Epithelial cell of esophagus (primary cell): Measurements from ENCODE around the gene FBXL7.

Source experiments
- DNase-seq: peaks from one replicate; pipeline ENCODE4 v3.0.0; 2010; ENCODE audit warnings: low read depth
- H3K4me3 ChIP-seq: 2 replicates; pipeline ENCODE4 v1.5.1; 2011; ENCODE audit warnings: mild to moderate bottlenecking, low read length, control low read depth
- TF ChIP-seq, protein P1 (sequence below): IDR thresholded peaks from 2 replicates; pipeline ENCODE4 v1.5.1; 2011; ENCODE audit warnings: low read depth, mild to moderate bottlenecking, low read length, control low read depth, inconsistent platforms; ENCODE audit not compliant: insufficient read depth; ENCODE audit errors: missing control alignments

Gene FBXL7

DNA sequence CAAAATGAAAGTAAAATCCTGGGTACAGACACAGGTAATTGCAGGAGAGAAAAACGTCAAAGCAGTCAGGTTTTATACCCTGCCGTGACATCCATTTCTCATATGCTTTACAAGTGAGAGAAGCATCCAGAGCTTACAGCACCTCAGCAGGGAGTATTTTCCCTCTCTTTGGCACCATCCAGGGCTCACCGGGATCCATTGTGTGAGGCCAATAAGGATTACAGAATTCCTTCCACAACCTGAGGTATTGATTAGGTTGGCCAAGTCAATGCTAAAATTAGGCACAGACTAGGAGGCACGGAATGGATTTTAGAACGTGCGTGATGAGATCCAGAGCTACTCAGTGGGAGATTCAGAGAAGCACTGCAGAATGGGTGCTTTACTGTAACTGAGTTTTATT lies 296.6 kb downstream of the FBXL7 start:
- H3K4me3 ChIP-seq = no peak overlapping the region
- DNase-seq = no peak
- TF ChIP-seq, protein P1, sequence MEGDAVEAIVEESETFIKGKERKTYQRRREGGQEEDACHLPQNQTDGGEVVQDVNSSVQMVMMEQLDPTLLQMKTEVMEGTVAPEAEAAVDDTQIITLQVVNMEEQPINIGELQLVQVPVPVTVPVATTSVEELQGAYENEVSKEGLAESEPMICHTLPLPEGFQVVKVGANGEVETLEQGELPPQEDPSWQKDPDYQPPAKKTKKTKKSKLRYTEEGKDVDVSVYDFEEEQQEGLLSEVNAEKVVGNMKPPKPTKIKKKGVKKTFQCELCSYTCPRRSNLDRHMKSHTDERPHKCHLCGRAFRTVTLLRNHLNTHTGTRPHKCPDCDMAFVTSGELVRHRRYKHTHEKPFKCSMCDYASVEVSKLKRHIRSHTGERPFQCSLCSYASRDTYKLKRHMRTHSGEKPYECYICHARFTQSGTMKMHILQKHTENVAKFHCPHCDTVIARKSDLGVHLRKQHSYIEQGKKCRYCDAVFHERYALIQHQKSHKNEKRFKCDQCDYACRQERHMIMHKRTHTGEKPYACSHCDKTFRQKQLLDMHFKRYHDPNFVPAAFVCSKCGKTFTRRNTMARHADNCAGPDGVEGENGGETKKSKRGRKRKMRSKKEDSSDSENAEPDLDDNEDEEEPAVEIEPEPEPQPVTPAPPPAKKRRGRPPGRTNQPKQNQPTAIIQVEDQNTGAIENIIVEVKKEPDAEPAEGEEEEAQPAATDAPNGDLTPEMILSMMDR = no peak

DNA sequence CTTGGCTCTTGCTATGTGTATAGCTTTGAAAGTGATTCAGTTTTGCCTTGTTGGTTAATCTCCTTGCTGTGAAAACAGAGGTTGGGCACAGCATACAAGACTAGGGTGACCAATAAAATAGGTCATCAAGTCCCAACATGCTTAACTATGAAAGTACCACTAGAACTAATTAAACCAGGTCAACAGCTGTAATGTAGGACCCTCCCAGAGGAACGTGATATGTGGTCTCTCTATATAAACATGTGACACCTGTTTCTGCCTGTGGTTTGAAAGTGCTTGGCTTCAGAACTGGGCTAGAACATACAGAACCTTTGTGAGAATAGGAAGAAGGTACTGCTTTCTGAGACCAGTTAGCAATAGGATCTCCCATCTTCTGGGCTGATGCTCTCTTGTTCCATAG lies 297.1 kb downstream of the FBXL7 start:
- H3K4me3 ChIP-seq = no peak overlapping the region
- TF ChIP-seq, protein P1 = no peak
- no peak for DNase-seq

DNA sequence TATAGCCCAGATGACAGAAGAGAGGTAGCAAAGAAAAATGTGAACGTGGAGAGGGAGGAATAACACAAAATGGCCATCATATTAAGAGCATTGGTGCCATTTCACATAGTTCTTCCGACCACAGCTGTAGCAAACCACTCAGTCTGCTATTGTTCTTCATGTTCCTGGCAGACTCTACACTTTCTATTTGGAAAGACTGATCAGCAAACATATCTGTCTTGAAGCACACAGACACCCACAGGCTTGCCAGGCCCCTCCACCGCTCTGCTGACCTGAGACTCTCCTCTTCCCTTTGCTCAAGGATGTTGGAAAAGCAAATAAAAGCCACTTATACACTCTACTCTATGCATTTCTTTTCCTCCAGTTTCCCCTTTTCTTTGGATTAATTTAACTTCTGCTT lies 298.0 kb downstream of the FBXL7 start:
- TF ChIP-seq, protein P1 = no peak
- H3K4me3 ChIP-seq = no peak overlapping the region
- DNase-seq = no peak

DNA sequence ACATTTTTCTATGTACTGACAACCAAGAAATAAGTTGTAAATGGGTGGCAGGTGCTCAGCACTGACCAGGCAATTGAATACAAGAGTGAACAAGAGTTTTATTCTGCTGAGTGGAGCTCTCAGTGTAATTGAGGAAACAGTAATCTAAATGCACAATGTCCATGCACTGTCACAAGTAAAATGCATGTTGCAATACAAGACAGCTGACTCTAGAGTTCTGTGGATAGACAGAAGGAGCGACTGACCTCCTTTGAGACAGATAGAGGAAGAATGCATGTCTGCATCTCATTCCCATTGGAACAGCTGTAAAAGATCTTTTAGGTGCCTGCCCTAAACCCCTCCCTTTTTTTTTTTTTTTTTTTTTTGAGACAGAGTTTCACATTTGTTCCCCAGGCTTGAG lies 299.0 kb downstream of the FBXL7 start:
- DNase-seq = no peak
- no peak overlapping the region for H3K4me3 ChIP-seq
- TF ChIP-seq, protein P1 = no peak

DNA sequence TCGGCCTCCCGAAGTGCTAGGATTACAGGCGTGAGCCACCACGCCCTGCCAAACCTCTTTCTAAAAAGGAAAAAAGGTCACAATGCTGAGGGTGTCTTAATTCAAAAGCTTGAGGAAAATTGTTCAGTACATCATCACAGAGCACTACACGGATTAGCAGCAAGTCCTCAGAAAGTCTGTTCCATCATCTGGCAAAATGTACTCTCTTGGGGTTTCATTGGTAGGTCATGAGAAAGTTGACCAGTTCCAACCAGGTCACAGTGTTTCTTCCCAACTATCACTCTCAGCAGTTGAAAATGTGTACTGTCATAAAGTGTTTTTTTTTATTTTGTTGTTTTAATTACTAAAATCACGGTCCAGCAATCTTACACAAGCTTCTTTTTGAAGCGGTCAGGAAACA lies 299.6 kb downstream of the FBXL7 start:
- DNase-seq = no peak
- H3K4me3 ChIP-seq = no peak overlapping the region
- TF ChIP-seq, protein P1 = no peak

DNA sequence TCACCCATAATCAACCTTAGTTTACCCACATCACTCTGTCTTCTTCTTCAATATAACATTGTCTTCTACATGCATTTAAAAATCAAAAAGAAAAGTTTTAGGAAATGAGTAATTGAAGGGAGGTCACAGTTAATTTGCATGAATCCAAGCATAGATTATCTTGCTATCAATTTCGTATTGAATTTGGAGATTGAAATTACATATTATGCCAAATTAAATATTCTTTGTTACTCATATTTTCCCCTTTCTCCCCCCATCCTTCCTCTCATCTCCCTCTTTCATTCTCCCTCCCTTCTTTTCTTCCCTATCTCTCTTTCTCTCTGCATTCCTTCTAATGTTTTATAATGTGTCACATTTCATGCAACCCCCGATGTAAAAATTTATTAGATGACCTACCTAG lies 303.3 kb downstream of the FBXL7 start:
- no peak overlapping the region for H3K4me3 ChIP-seq
- no peak for DNase-seq
- TF ChIP-seq, protein P1 = no peak

GRCh38 chr5:15806613-15807012 lies 306.6 kb downstream of the FBXL7 start:
- TF ChIP-seq, protein P1 = no peak
- no peak overlapping the region for H3K4me3 ChIP-seq

More at GRCh38 chr5:15806613-15807012, 306.6 kb downstream of the FBXL7 start:
- DNase-seq = no peak
